Glutamatergic neuron (in vitro differentiated cells): ENCODE data around the gene GNB5. TPM values are rescaled to one million over a fixed set of nuclear protein-coding genes. Genes with fewer than 3 reads are reported as not detected.

Experiments used
- DNase-seq: peaks from one replicate; pipeline ENCODE4 v3.0.0; 2022
- H3K27ac Mint-ChIP-seq: one replicate; pipeline ENCODE4 v1.8.0; 2020; ENCODE audit warnings: mild to moderate bottlenecking, mixed read lengths, inconsistent platforms; ENCODE audit not compliant: unreplicated experiment
- H3K27me3 Mint-ChIP-seq: one replicate; pipeline ENCODE4 v1.8.0; 2020; ENCODE audit warnings: mild to moderate bottlenecking, moderate library complexity, mixed read lengths, inconsistent platforms; ENCODE audit not compliant: unreplicated experiment
- H3K36me3 Mint-ChIP-seq: one replicate; pipeline ENCODE4 v1.8.0; 2020; ENCODE audit warnings: mild to moderate bottlenecking, mixed read lengths, inconsistent platforms; ENCODE audit not compliant: unreplicated experiment
- H3K4me1 Mint-ChIP-seq: one replicate; pipeline ENCODE4 v1.8.0; 2020; ENCODE audit warnings: mild to moderate bottlenecking, low read depth, mixed read lengths, inconsistent platforms; ENCODE audit not compliant: unreplicated experiment
- H3K4me3 Mint-ChIP-seq: one replicate; pipeline ENCODE4 v1.8.0; 2020; ENCODE audit warnings: mild to moderate bottlenecking, mixed read lengths, inconsistent platforms; ENCODE audit not compliant: unreplicated experiment
- H3K9me3 Mint-ChIP-seq: one replicate; pipeline ENCODE4 v1.8.0; 2020; ENCODE audit warnings: mild to moderate bottlenecking, moderate library complexity, mixed read lengths, inconsistent platforms; ENCODE audit not compliant: unreplicated experiment
- total RNA-seq: library from RNA; stranded (reverse); fragmentation: NEBNext Ultra II Directional; extraction: Animal tissue kit (Norgen Biotek cat#: 25700); gene quantifications from one replicate; pipeline ENCODE4 v1.2.1, GENCODE V29; 2021; ENCODE audit not compliant: unreplicated experiment
- TF ChIP-seq, protein P1 (sequence below): fragments of 200-600 bp; sonication (generic); IDR thresholded peaks from one replicate; pipeline ENCODE4 v1.5.0; 2021; ENCODE audit not compliant: partially characterized antibody, unreplicated experiment

The GNB5 gene
- total RNA-seq, 1 donor from 2014 or later: 28.4 TPM

DNA sequence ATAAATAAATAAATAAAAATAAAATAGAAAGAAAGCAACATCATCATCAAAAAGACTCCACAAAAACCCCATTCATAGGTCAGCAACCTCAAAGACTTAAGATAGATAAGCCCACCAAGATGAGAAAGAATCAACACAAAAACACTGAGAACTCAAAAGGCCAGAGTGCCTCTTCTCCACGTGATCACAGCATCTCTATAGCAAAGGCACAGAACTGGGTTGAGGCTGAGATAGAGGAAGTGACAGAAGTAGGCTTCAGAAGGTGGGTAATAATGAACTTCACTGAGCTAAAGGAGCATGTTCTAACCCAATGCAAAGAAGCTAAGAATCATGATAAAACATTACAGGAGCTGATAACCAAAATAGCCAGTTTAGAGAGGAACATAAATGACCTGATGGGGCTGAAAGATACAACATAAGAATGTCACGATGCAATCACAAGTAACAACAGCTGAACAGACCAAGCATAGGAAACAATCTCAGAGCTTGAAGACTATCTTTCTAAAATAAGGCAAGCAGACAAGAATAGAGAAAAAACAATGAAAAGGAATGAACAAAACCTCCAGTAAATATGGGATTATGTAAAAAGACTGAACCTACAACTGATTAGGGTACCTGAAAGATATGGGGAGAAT lies 26.4 kb downstream of the GNB5 start:
- DNase-seq: no peak

DNA sequence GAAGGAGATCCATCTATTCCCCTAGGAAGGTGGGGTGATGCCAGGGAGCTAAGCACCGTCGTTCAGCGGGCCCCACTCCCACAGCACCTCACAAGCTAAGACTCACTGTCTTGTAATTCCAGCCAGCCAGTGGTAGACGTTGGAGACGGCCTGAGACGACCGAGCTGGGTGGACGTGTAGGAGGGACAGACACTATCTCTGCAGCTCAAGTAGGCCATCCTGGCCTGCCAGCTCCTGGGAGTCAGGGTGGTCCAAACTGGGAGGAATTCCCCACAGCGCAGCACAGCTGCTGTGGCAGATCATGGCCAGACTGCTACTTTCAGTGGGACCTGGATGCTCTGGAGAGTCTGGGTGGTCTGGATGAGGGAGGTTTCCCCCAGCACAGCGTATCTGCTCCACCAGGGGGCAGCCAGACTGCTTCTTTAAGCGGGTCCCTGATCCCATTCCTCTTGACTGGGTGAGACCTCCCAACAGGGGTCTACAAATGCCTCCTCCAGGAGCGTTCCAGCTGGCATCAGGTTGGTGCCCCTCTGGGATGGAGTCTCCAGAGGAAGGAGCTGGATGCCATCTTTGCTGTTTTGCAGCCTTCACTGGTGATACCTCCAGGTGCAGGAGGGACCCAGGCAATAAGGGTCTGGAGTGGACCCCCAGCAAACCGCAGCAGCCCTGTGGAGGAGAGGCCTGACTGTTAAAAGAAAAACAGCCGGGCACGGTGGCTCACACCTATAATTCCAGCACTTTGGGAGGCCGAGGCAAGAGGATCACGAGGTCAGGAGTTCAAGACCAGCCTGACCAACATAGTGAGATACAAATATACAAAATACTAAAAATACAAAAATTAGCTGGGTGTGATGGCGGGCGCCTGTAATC lies 27.6 kb downstream of the GNB5 start:
- DNase-seq: peak; percentile 53
- Mint-ChIP-seq H3K4me3 (no peak overlapping the region), H3K4me1 (no peaks in the 10 kb centered on the region)

More for the DNA sequence above, 26.4 kb downstream of the GNB5 start:
- Mint-ChIP-seq H3K36me3 (no peaks in the 10 kb centered on the region), H3K27ac (no peak overlapping the region), H3K4me3 (no peak overlapping the region), H3K27me3 (peaks cover 2% of the 10 kb centered on the region), H3K9me3 (peaks cover 2% of the 10 kb centered on the region), H3K4me1 (no peaks in the 10 kb centered on the region)
- TF ChIP-seq, protein P1, sequence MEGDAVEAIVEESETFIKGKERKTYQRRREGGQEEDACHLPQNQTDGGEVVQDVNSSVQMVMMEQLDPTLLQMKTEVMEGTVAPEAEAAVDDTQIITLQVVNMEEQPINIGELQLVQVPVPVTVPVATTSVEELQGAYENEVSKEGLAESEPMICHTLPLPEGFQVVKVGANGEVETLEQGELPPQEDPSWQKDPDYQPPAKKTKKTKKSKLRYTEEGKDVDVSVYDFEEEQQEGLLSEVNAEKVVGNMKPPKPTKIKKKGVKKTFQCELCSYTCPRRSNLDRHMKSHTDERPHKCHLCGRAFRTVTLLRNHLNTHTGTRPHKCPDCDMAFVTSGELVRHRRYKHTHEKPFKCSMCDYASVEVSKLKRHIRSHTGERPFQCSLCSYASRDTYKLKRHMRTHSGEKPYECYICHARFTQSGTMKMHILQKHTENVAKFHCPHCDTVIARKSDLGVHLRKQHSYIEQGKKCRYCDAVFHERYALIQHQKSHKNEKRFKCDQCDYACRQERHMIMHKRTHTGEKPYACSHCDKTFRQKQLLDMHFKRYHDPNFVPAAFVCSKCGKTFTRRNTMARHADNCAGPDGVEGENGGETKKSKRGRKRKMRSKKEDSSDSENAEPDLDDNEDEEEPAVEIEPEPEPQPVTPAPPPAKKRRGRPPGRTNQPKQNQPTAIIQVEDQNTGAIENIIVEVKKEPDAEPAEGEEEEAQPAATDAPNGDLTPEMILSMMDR: no peak

DNA sequence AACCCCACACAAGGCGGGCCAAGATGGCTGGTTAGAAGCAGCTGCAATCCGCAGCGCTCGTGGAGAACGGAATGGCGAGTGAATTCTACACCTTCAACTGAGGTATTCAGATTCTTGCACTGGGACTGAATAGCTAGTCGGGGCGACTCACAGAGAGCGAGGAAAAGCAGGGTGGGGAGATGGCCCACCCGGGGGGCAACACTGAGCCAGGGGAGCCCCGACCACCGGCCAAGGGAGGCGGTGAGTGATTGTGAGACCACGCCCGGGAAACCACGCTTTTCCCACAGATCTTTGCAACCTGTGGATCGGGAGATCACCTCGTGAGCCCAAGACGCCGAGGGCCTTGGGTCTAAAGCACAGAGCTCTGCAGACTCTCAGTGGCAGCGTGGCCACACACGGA lies 28.3 kb downstream of the GNB5 start:
- H3K4me1 Mint-ChIP-seq: no peaks in the 10 kb centered on the region
- peaks cover 3% of the 10 kb centered on the region for H3K9me3 Mint-ChIP-seq
- no peak overlapping the region for H3K27ac Mint-ChIP-seq
- no peak for DNase-seq
- no peaks in the 10 kb centered on the region for H3K36me3 Mint-ChIP-seq
- peaks cover 3% of the 10 kb centered on the region for H3K27me3 Mint-ChIP-seq
- TF ChIP-seq, protein P1: no peak
- no peak overlapping the region for H3K4me3 Mint-ChIP-seq

More for the DNA sequence above, 27.6 kb downstream of the GNB5 start:
- Mint-ChIP-seq H3K27me3 (peaks cover 3% of the 10 kb centered on the region), H3K27ac (no peak overlapping the region), H3K36me3 (no peaks in the 10 kb centered on the region), H3K9me3 (peaks cover 3% of the 10 kb centered on the region)
- TF ChIP-seq, protein P1: peak; percentile 31

DNA sequence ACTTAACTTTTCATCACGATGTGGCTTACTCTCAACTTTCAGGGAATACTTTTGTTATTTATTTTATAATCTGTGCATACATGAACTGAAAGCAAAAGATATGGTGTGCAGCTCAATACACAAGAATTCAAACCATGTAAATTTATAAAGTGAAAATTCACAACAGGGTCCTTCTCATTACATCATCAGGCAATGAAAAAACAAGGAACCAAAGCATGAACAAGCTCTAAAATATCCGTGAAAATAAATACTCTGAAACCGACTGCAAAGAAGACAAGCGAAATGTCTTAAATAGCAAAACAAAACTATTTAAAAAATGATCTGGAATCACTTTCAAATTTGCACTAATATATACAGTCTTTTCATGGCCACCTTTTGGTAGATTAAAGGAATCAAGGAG lies 28.9 kb downstream of the GNB5 start:
- Mint-ChIP-seq H3K9me3 (peaks cover 3% of the 10 kb centered on the region), H3K36me3 (no peaks in the 10 kb centered on the region), H3K4me1 (no peaks in the 10 kb centered on the region), H3K27me3 (peaks cover 3% of the 10 kb centered on the region), H3K27ac (no peak overlapping the region), H3K4me3 (no peak overlapping the region)
- TF ChIP-seq, protein P1: no peak
- no peak for DNase-seq
